ENCODE results near the gene ITGB2.
A peak's percentile ranks its signal among the peaks of the same experiment; 100 is the strongest.

The ITGB2 gene

DNA sequence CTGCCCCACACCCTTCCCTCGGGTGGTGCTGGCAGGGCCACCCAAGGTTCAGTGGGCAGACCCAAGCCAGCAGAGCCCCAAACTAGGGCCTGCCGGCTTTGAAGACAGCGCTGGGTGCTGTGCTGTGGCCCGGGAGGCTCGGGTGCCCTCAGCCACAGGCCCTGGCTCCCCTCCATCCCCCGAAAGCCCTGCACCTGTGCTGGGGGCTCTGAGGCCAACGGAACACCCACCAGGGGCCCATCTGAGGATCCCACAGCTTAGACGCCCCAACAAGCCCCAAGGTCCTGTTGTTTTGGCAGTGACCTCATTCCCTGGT lies 8.6 kb downstream of the ITGB2 start:
- TF ChIP-seq Cebpa-rat (IDR thresholded peaks at IDR 0.05), result no peak
- H3K4me2 ChIP-seq, result peak overlapping the region; percentile 91
- peak overlapping the region; percentile 78 for H3K27ac ChIP-seq
- no peaks in the 10 kb centered on the region for H3K9me3 ChIP-seq
- H3K27me3 ChIP-seq, result no peaks in the 10 kb centered on the region
- H4K20me1 ChIP-seq, result peaks cover 4% of the 10 kb centered on the region; the same call in 1 of the 2 replicates
- H3K36me3 ChIP-seq, result no peaks in the 10 kb centered on the region
- H3K4me3 ChIP-seq, result peak overlapping the region; percentile 1; the same call in 1 of the 2 replicates
- H3K9ac ChIP-seq, result peak overlapping the region; percentile 18; the same call in 1 of the 2 replicates
- peaks cover 93% of the 10 kb centered on the region for H3K4me1 ChIP-seq

DNA sequence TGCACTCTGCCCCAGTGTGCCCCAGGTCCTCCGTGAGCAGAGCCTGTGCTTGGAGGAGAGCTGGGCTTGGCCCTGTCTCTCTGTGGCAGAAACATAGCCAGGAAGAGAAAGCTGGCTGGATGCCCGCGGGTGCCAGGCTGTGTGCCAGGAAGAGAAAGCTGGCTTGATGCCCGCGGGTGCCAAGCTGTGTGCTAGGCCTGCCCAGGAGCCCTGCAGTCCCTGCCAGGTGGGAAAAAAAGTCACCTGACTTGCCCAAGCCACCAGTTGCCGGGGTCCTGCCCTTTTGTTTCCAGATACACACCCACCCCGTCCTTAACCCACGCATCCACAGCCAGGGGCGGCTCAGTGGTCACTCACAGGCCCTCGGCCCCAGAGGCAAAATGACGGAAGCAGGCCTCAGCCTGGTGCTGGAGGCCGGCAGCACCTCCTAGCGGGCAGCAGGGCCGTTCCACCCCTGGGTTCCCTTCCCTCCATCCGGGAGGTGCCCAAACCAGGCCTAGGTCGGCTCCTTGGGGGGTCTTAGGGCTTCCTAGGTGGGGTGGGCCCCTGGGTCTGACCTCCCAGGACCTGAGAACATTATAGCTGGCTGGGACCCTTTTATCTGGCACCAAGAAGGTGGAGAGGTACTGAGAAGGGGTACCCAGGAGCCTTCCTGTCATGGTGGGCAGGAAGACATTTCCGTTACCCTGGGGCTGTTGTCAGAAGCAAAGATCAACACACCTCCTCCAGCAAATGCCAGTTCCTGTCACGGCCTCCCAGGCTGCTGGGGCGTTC lies 9.1 kb downstream of the ITGB2 start:
- Histone ChIP-seq H3K4me2 (peak overlapping the region; percentile 91), H3K9ac (peak overlapping the region; percentile 18; the same call in 1 of the 2 replicates), H3K36me3 (no peaks in the 10 kb centered on the region), H3K4me3 (peak overlapping the region; percentile 1; the same call in 1 of the 2 replicates), H4K20me1 (peaks cover 5% of the 10 kb centered on the region; the same call in 1 of the 2 replicates), H3K4me1 (peaks cover 93% of the 10 kb centered on the region), H3K9me3 (no peaks in the 10 kb centered on the region), H3K27me3 (no peaks in the 10 kb centered on the region), H3K27ac (peak overlapping the region; percentile 78)
- no peak for TF ChIP-seq Cebpa-rat (IDR thresholded peaks at IDR 0.05)

DNA sequence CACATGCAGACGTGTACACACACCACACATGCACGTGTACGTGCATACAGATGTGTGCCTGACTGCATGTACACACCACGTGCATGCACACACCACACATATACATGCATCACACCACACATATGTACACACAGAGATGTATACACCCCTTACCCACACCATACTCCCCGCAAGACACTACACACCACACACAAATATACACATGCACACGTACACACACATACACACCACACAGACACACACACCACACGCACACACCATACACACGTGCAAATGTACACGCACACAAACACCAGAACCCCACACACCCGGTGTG lies 9.7 kb downstream of the ITGB2 start:
- H3K4me2 ChIP-seq, result peak overlapping the region; percentile 91
- no peaks in the 10 kb centered on the region for H3K36me3 ChIP-seq
- H3K9ac ChIP-seq, result no peak overlapping the region
- peaks cover 97% of the 10 kb centered on the region for H3K4me1 ChIP-seq
- peaks cover 5% of the 10 kb centered on the region; the same call in 1 of the 2 replicates for H4K20me1 ChIP-seq
- no peaks in the 10 kb centered on the region for H3K27me3 ChIP-seq
- H3K9me3 ChIP-seq, result no peaks in the 10 kb centered on the region
- TF ChIP-seq Cebpa-rat (IDR thresholded peaks at IDR 0.05), result no peak
- H3K4me3 ChIP-seq, result no peak overlapping the region
- peak overlapping the region; percentile 78 for H3K27ac ChIP-seq

DNA sequence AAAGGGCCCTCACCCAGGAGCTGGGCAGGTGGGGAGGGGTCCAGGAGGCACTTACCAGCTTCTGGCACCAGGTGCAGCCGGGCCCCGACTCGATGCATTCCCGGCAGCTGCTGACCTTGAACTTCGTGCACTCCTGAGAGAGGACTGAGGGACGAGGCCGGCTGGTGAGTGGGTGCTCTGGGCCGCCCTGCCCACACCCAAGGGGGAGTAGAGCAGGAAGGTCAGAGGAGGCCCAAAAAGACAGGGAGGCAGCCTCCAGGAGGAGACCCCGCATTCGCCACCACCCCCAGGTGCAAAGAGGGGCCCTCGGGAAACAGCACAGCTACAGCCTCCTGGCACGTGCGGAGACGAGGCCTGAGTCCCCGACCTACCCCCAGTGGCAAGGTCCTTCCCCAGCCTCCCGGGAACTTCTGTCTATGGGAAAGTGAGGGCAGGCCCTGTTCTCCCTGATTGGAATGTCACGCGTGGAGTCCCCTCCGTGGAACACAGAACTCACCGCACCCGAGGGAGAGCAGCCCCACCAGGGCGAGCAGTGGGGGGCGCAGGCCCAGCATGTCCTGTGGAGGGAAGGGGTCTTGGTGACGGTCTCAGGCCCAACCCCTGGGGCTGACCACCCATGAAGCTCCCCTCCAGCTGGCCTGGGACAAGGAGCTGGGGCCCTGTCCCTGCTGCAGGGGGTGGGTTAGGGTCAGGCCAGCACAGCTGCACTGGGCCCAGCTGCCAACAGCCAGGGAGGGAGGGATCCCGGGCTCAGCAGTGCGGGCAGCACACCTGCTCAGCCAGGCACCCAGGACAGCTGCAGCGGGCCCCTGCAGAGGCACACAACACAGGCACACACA lies 10.3 kb downstream of the ITGB2 start:
- Histone ChIP-seq H3K4me2 (peak overlapping the region; percentile 91), H3K4me1 (peaks cover 100% of the 10 kb centered on the region), H3K27ac (peak overlapping the region; percentile 78), H3K4me3 (no peak overlapping the region), H3K27me3 (no peaks in the 10 kb centered on the region), H3K9me3 (no peaks in the 10 kb centered on the region), H3K36me3 (no peaks in the 10 kb centered on the region), H3K9ac (no peak overlapping the region), H4K20me1 (peaks cover 5% of the 10 kb centered on the region; the same call in 1 of the 2 replicates)
- TF ChIP-seq Cebpa-rat (IDR thresholded peaks at IDR 0.05), result no peak

DNA sequence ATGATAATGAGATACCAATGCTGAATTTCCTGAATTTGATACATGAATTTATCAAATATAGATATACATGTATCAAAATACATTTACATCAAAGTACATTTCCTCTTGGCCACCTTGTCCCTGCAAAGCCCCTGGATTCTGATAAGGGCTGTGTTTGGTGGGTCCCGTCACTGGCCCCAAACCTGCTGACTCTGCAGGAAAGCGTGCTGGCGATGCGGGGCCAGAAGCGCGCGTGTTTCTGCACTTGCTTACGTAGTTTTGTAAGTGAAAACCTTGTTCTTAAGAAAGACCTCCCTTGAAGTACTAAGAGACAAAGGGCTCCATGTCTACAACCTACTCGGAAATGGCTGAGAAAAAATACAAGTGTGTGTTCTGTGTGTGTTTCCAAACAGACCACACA lies 11.0 kb downstream of the ITGB2 start:
- H3K4me3 ChIP-seq, result no peak overlapping the region
- H3K4me2 ChIP-seq, result peak overlapping the region; percentile 91

DNA sequence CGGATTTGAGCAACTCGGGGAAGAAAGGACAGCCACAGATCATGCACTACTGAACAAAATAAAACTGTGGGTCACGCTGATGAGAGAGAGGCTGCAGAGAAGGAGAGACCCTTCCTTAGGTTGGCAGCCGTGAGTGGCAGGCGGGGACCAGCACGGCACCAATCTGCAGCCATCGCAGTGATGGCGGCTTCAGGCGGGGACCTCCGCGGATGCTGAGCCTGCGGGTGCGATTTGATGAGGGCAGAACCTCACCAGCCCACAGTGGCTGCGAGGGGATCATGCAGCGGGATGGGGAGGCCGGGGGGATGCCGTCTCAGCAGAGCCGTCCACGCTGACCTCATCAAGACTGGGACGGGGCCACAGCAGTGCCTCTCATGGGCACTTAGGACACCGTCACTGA lies 11.8 kb downstream of the ITGB2 start:
- Histone ChIP-seq H3K27ac (no peak overlapping the region), H3K4me1 (peaks cover 87% of the 10 kb centered on the region), H4K20me1 (peaks cover 5% of the 10 kb centered on the region; the same call in 1 of the 2 replicates), H3K4me3 (no peak overlapping the region), H3K9me3 (no peaks in the 10 kb centered on the region), H3K9ac (no peak overlapping the region), H3K36me3 (peaks cover under 1% of the 10 kb centered on the region; the same call in 1 of the 2 replicates), H3K4me2 (peak overlapping the region; percentile 91), H3K27me3 (no peaks in the 10 kb centered on the region)
- no peak for TF ChIP-seq Cebpa-rat (IDR thresholded peaks at IDR 0.05)

More for the DNA sequence above, 11.0 kb downstream of the ITGB2 start:
- H3K4me1 ChIP-seq, result peaks cover 95% of the 10 kb centered on the region
- H4K20me1 ChIP-seq, result peaks cover 5% of the 10 kb centered on the region; the same call in 1 of the 2 replicates
- H3K36me3 ChIP-seq, result no peaks in the 10 kb centered on the region
- no peak for TF ChIP-seq Cebpa-rat (IDR thresholded peaks at IDR 0.05)
- no peaks in the 10 kb centered on the region for H3K9me3 ChIP-seq
- peak overlapping the region; percentile 78 for H3K27ac ChIP-seq
- H3K9ac ChIP-seq, result no peak overlapping the region
- H3K27me3 ChIP-seq, result no peaks in the 10 kb centered on the region

DNA sequence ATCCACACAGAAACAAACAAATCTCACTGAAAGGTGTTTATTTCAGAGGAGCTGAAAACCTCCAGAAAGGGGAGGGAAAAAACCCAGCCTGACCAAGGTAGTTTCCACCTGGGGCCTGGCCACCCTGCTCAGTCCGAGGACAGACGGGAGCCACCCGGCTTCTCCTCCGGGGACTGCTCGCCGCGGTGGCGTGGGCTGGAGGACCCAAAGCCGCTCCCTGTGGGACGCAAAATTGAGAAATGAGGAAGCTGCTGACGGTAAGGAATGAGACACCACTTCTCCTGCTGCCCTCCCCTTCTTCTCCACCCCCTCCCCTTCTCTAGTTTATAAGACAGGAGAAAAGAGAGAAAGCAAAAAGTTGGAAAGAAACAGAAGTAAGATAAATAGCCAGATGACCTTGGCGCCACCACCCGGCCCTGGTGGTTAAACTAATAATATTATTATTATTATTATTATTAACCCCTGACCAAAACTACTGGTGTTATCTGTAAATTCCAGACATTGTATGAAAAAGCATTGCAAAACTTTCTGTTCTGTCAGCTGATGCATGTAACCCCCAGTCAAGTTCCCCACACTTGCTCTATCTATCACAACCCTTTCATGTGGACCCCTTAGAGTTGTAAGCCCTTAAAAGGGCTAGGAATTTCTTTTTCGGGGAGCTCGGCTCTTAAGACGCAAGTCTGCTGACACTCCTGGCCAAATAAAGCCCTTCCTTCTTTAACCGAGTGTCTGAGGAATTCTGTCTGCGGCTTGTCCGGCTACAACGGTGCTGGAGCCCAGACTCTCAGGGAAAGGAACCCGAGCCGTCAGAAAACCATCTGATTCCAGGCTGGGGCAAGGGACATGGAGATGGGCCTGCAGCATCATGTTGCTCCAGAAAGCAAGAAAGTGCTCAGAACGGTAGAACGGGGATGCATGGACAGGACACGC lies 12.5 kb downstream of the ITGB2 start:
- Histone ChIP-seq H3K9me3 (no peaks in the 10 kb centered on the region), H3K36me3 (peaks cover 8% of the 10 kb centered on the region), H3K27me3 (no peaks in the 10 kb centered on the region), H4K20me1 (peaks cover 5% of the 10 kb centered on the region; the same call in 1 of the 2 replicates), H3K4me2 (peak overlapping the region; percentile 91), H3K27ac (peak overlapping the region; percentile 69), H3K4me3 (peak overlapping the region; percentile 23), H3K4me1 (peaks cover 80% of the 10 kb centered on the region), H3K9ac (peak overlapping the region; percentile 54; the same call in 1 of the 2 replicates)
- no peak for TF ChIP-seq Cebpa-rat (IDR thresholded peaks at IDR 0.05)

DNA sequence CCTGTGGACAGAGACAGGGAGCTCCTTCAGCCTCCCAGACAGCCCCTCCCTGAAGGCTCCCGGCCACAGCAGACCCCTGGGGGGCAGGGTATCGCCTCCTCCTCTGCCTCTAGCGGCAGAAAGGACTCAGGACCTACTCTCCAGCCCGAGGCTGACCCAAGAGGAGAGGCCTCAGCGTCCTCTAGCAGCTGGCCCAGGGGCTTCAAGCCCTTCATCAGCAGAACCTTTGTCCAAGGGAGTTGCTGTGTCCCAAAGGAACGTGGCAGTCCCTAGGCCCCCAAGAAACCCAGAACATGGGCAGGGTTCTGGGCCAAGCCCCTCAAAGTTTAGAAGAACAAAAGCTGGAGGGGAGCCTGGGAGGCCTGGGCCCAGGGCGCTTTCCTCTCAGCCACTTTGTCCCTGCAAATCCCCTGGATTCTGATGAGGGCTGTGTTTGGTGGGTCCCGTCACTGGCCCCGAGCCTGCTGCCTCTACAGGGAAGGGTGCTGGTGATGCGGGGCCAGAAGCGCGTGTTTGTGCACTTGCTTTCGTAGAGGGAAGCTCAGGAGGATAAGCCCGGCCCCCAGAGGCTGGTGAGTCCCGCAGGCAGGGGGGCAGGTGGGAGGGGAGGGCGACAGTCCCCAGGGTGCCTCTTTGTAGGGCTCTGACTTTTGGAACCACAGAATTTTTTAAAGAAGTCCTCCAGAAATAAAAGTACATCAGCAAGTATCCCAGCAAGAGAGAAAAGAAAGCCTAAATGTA lies 13.3 kb downstream of the ITGB2 start:
- Histone ChIP-seq H3K9ac (peak overlapping the region; percentile 54; the same call in 1 of the 2 replicates), H3K27ac (peak overlapping the region; percentile 69), H3K4me1 (peaks cover 72% of the 10 kb centered on the region)

More for the DNA sequence above, 13.3 kb downstream of the ITGB2 start:
- no peak for TF ChIP-seq Cebpa-rat (IDR thresholded peaks at IDR 0.05)
- Histone ChIP-seq H3K4me3 (peak overlapping the region; percentile 23), H3K4me2 (peak overlapping the region; percentile 91), H3K36me3 (peaks cover 16% of the 10 kb centered on the region), H3K9me3 (no peaks in the 10 kb centered on the region), H4K20me1 (peaks cover 5% of the 10 kb centered on the region; the same call in 1 of the 2 replicates), H3K27me3 (no peaks in the 10 kb centered on the region)
